NOMO-1 treated with DMSO at 0.1 percent for 48 hours (cell line): ENCODE results near the gene SORCS3.

Experiments
- DNase-seq: peaks from one replicate; lab custom pipeline; 2025; ENCODE audit not compliant: unreplicated experiment; lab: John Stamatoyannopoulos, UW

SORCS3 gene

DNA sequence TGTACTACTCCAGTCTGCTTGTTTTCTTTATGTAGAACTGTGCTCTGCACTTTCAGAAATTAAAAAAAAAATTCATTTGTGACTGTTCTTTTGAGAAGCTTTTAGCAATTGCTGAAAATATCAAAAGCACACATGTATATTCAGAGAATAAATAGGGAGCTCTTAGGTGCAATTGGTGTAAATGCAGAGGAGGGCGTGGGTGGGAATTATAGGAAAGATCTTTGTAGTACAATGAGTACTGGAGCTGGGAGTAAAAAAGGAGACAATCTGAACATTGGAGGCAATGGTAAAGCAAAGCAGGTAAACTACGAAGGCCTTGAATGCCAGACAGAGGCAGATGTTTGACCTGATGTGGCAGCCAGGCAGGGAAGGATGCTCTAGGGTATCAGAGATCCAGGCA lies 267.5 kb downstream of the SORCS3 start:
- DNase-seq, result no peak

DNA sequence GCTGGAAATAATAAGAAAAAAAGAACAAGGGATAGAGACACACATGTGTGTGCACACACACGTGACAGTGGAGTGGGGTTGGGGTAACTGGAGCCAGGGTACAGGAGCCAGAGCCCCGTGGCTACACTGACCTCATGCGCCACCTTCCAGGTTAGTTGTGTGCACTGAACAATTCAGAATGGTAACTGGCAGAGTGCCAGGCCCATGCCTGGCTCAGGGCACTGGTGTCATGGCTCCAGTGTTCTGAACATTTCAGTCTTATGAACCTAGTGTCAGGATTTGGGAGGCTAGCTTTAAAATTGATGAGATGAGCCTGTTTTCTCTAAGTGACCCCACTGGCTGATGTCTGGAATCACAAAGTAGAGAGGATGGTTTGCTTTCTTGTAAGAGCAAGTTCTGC lies 269.6 kb downstream of the SORCS3 start:
- DNase-seq, result no peak

DNA sequence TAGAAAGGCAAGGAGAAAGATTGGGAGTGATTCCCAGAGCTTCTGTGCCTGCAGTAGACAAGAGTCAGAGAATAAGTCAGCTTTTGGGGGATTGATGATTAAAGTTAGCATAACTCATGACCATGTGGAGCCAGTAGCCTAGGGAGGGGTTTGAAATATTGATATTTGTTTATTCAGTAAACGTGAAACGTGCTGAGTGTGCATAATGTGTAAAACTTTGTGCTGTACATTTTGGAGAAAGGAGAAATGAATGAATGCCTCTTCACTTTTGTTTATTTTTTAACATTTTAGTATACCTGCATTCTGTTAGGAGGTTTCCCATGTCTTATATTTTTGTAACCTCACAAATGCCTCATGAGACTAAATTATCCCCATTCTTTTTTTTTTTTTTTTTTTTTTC lies 272.3 kb downstream of the SORCS3 start:
- no peak for DNase-seq

DNA sequence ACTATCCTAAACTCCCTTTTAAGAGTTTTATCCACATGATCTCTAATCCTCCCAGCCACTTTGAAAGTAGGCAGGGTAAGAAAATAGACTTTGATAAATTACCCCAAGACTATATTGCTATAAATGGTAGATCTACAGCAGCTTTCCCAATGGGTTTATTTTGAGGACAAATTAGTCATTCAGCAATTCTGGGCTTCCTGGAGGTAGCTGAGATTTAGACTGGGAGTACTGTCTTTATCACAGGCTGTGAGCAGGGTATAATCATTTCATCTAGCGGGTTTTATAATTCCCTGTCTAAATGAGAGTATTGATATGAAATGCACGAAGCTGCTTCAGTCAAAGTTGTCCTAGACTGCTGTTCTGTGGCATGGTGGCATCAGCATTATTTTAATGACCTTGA lies 279.4 kb downstream of the SORCS3 start:
- DNase-seq, result no peak

DNA sequence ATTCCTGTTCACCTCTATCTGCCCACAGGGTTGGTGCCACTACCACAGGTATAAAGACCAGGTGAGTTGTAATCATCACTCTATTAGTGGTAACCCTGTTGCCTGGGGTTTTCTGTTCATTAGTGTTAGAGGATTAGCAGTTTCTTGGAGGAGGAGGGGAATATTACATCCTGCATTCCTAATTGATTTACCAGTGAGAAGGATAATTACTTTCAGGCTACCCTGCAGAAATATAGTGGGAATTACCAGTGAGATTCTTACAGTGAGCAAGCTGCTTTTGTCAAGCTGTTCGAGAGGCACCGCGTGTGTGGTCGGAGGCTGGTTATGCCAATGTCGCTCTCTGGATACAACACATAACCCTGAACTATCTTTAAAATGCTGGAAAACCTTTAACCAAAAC lies 280.7 kb downstream of the SORCS3 start:
- DNase-seq, result no peak

DNA sequence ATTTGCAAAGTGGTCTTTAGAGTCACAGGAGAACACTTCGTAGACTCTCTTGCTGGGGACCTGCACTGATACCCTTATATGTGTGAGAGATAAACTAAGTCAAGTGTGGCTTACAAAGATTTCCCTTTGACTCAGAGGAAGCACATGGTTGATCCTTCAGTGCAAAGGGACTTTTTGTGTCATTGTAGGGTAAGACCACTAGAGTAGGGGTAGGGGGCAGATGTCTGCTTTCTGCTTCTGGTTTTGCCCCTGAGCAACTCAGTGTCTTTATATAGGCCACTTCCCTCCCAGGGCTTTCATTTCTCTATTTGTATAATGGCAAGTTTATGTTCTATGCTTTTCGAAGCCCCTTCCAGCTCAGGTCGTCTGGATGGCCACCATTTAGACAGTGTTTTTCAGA lies 281.7 kb downstream of the SORCS3 start:
- no peak for DNase-seq

DNA sequence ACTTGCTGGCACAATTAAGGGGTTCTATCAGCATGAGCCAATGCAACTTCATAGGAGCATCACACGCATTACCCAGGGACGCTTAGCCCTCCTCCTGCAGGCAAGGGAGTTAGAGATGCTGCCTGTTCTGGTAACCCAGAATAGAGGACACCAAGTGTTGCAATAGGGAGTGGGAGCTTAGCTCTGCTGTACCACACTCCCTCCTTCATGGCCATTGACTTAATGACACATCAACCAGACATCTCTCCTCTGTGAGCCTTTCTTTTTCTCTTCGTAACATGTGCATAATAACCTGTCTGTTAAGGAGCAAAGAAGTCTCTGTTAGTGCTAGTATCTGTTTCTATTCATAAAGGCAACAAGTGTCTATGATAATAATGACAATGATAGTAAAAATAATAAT lies 282.4 kb downstream of the SORCS3 start:
- no peak for DNase-seq

DNA sequence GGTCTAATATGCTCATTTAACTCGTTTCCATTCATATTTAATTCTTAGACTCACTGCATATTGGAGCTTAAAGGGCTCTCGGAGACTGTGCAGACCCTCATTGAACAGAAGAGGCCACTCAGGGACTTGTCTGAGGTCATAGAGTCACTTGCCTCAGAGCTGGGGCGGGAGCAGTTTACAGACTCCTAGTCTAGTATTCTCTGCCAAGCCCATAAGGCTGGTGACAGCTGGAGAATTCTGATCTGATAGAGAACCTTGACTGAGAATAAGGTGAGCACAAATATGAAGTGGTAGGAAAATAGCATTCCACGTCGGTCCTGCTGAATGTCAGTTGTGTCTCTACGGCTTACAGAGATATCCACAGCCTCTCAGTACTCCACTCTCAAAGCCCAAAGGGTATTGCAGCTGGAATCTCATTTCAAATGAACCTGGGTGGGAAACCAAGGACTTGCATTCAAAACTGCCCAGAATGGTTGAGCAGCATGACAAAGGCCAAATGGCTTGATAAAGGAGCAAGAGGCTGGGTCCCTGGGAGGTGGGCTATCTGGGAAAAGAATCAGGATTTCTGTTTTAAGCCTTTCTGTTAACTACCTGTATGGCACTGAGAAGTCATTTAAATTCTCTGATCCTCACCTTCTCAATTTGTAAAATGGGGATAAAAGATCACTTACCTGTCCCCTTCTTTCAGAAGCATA lies 283.2 kb downstream of the SORCS3 start:
- DNase-seq, result no peak

DNA sequence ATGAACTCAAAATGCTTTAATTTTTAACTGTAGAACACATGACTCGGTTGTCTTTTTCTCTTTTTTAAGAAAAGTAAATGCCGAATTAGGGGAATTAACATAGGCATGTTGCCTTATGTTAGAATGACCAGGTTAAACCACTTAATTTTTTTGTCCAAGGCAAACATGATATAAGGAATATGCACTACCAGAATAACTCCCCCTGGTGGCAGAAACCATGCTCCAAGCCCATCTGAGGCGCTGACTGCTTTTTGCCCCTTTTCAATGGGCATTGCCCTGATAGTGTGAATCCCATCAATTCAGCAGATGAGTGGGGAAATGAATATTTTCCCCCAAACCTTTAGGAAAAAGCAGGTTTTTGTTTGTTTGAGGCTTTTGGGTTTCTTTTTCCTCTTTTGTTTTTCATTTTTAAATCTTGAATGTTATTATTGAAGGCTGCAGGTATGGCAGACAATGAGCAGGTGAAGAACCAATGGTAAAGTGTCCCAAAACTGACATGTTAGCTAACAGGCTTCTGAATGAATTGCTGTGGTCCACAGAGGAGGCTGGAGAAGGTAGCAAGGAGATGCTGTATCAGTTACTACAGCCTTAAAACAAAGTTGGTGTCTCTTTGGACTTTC lies 284.3 kb downstream of the SORCS3 start:
- no peak for DNase-seq

DNA sequence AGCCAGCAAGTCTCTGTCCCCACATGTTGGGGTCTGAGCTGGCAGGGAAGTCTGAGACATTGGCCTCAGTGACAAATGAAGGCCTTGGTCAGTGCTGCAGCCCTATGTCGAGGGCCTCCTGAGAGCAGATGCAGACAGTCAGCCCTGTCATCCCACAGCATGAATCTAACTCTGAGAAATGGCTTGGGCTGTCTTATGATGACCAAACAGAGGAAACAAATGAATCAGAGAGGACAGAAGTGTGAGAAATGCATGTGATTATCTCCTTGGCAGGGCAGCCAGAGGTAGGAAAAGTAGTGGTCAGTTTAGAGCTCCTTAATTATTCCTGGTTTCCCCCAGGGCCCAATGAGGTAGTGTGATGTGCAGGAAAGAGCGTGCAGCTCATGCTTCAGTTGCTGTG lies 287.6 kb downstream of the SORCS3 start:
- no peak for DNase-seq

DNA sequence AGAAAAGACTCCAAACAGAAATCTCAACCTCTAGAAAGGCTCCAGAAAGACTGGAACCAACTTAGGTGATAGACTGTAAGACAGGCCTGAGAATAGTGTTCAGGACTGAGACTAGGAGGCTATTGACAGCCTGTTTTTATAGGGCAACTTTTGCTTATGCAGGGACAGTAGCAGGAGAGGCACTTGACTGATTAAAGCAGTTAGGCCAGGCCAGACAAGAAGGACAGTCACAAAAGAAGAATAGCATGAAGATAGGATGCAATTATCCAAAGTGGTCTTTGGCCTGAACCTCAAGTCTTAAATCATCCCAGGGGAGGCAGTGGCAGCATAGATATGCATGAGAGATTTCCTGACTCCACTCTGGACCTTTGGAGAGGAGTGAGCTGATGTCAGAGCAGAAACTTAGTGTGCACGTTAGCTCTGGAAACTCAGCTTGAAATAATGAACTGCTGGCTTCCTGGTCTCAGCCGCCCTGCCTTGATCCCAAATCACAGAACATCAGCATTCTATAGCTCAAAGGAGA lies 290.6 kb downstream of the SORCS3 start:
- no peak for DNase-seq

DNA sequence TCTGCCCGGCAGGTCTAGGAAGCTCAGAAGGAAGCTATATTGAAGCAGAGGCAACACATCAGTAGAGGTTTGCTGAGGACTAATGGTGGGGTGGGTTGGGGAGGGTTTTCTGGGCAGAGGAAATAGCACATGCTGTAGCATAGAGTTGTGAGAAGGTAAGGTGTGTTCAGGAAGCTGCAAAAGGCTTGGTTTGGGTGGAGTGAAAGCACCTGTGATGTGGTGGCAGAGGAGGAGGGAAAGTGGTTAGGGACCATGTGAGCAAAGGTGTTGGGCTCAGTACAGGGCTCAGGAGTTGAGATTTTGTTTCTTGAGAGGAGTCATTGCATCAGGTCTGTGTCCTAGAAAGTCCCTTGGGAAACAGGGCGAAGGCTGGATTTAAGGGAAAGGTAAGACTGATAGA lies 294.6 kb downstream of the SORCS3 start:
- no peak for DNase-seq

DNA sequence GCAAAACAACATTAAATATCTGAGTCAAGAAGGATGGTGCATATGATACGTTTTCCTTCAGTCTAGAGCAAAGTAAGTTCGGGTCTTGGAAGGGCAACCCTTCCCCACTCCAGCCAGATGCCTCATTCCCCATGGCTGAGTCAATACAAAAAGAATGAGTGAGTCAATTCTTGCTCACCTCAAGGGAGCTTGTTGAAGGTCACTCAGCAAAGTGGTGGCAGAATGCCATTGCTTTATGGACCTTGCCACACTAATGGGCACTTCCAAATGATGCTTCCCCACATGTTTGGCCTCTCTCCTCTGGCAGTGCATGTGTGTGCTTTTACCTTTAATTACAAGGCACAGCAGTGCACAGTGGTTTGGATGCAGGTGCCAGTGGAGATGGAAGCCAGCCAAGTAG lies 296.5 kb downstream of the SORCS3 start:
- DNase-seq, result no peak

DNA sequence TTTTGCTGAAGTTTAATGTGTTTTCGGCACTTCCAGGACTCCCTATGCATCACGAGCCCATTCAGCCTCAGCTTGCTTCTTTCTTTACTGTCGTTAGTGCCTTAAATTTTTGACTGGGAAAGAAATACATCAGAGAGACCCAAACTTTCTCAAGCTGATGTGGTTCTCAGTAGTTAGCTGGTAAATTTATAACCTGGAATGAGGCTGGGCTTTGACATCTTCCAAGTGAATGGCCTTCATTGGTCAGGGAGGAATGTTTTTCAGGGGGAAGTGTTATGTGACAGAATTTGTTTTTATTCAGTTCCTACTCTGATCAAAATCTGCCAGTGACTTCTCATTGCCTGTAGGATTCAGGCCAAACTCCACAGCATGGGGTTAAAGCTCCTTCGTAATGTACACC lies 296.9 kb downstream of the SORCS3 start:
- no peak for DNase-seq

DNA sequence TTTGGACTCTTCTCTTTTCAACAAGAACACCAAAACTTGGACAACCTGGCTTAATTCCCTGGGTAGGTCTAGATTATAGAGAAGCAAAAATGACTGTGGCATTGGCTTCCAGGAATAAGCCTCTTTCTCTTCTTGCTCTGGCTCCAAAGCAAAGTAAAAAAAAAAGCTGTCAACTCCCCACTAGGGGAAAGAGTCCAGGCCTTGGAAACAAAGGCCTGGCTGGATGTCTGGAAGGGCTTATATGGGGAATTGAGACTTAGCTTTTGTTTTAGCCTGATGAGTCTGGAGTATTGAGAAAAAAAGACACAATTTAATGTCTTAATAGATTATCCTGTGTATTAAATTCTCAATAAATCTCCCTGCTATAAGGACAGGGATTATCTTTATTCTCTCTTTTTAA lies 300.6 kb downstream of the SORCS3 start:
- no peak for DNase-seq

DNA sequence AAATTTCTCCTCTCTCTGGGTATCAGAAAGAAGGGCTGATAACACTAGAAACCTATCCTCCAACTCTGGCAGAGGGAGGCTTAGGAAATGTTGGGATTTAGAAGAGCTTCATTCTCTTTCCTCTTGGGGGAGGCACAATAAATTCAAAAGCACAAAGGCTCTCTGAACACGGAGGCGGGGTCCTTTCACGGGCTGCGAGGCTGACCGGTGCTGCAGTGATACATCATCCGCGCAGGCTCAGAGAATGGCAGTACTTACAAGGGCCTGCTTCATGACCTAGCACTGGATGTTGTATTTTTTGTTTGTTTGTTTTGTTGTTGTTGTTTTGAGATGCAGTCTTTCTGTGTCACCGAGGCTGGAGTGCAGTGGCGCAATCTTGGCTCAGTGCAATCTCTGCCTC lies 306.2 kb downstream of the SORCS3 start:
- no peak for DNase-seq

DNA sequence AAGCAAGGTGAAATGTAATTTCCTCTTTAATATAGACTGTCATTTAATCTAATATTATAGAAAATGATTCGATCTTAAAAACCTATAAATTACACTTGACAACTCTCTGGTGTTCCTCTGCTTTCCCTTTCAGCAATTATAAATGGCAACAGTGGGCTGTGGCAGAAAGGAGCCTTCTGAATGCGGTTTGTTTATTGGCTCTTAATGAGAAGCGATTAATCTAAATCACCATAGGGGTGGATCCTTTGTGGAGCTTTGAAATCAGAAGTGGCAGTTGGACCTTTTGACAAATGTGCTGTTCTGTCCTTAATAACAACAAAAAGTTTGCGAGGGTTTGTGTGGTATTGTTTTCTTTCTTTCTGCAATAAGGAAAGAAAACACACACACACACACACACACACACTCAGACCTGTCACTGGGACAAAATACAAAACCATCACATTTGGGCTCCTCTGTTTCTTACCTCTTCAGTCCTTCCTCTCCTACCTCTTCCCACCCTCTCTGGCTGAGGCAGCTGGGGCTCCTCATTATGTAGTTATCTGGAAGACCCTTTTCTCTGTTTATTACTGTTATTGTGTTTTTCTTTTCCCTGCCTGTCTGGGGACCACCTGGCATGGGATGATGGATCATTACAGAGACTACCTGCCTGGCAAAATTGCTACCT lies 316.2 kb downstream of the SORCS3 start:
- DNase-seq, result no peak

DNA sequence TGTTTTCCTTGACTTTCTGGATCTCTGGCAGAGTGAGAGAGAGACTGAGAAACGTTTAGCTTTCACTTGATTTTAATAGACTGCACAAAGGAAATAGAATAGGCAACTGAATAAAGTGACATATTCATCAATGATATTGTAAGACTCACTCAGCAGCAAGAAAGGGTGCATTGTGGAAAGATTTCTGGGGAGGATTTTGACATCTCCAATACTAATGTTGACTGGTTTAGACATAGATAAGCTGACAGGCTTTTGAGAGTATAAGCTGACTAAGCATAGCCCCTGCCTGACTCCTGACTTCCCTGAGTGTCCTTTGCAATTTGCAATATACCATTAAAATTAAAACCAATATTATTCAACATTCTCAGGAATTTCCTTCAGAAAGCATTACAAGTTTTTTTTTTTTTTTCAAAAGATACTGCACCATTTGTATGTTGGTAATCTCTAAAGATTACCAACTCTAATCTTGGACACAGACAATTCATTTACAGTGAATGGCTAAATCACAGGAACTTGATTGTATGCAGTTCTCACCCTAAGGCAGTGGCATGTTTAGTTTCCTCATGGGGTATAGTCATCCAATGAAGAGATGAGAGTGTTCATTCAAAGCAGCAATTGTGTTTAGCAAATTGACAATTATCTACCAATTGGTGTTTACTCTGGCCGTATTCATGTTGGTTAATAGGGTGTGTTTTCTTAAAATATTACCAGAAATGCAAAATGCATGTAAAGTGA lies 325.6 kb downstream of the SORCS3 start:
- no peak for DNase-seq

DNA sequence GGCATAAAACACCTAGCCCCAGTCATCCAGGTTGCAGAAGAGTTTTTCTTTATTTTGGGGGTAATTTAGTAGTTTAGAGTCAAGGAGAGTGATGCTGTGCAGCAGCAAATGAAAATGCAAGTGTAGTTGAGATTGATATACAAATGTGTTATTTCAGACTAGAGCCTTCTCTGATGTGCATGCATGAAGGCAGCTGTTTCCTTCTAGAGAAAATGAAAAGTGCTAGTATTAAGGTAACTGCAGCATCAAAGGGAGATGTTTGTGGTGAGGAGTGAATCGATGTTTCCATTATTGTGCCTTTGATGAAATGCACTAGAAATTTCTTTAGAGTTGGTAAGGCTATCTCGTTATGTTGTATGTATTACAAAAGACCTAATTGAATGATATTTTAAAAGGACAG lies 339.3 kb downstream of the SORCS3 start:
- no peak for DNase-seq

DNA sequence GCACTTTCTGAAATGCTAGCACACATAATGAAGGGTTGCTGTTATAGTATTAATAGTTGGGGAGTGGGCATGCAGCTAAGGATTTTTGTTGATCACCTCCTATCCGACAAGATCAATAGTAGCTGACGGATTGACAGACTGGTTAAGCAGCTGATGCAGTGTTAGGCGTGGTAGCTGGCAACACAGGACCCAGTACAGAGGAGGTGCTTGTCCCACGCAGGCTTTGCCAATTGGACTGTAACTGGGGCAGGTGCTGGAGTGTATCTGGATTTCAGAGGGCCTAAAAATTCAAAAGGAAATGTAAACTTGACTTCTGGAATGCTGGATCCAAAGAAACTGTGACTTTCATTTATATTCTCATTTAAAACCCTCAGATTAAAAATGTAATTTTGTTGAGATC lies 340.9 kb downstream of the SORCS3 start:
- DNase-seq, result no peak

DNA sequence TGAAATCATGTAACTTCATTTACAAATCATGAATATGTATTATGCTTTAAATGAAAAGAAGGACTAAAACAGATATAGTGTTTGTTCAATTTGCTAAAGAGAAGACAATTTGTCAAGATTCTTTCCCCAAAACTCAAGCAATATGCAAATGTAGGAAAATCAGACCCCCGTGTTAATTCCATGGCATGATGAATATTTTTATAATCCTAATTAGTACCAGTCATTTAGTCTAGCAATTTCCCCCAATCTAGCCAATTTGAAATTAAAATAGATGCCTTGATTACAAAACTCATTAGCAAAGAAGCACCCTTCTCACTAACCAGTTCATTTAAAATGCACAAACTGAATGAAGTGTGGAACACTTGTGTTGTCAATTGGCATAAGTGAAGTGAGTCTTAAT lies 347.6 kb downstream of the SORCS3 start:
- no peak for DNase-seq

DNA sequence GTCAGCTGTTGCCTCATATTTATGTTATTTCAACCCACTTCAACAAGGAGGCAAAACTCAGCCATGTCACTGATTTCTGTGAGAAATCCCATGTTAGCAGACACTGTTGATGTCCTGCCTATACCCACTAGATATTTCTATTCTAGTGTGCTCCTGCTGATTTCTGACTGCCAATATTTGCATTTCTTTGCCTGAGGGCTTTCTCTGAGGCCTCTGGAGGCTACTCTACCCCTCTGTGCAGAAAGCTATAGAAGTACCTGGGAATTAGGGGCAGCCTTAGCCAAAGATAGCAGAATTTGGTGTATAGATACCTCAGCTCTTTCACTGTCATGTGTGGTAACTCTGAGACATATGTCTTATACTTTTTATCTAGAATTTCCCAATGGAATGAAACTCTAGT lies 348.8 kb downstream of the SORCS3 start:
- DNase-seq, result no peak
